H9 (cell line): Measurements from ENCODE around the gene SLC9A5. TPM values are rescaled to one million over a fixed set of nuclear protein-coding genes. Genes with fewer than 3 reads are reported as not detected.

Experiments used
- DNase-seq: peaks from one replicate; pipeline ENCODE4 v3.0.0-alpha.2; 2017
- H2AFZ ChIP-seq: one replicate; pipeline ENCODE4 v1.6.1; 2013; ENCODE audit warnings: mild to moderate bottlenecking, low read length, control low read depth, moderate library complexity
- H2AK5ac ChIP-seq: 2 replicates; pipeline ENCODE4 v1.6.1; 2013; ENCODE audit warnings: low read length, control low read depth, mixed read lengths; ENCODE audit not compliant: insufficient read length
- H2BK120ac ChIP-seq: one replicate; pipeline ENCODE4 v1.6.1; 2013; ENCODE audit warnings: low read depth, mild to moderate bottlenecking, low read length, control low read depth, inconsistent platforms; ENCODE audit not compliant: poor library complexity, severe bottlenecking
- H2BK12ac ChIP-seq: 2 replicates; pipeline ENCODE4 v1.6.1; 2013; ENCODE audit warnings: low read length, control low read depth, mixed read lengths, low read depth; ENCODE audit not compliant: insufficient read length
- H2BK15ac ChIP-seq: 2 replicates; pipeline ENCODE4 v1.6.1; 2013; ENCODE audit warnings: low read depth, low read length, control low read depth
- H2BK20ac ChIP-seq: one replicate; pipeline ENCODE4 v1.6.1; 2013; ENCODE audit warnings: low read depth, mild to moderate bottlenecking, low read length, control low read depth, inconsistent platforms; ENCODE audit not compliant: poor library complexity, severe bottlenecking
- H2BK5ac ChIP-seq: 2 replicates; pipeline ENCODE4 v1.6.1; 2013; ENCODE audit warnings: low read length, control low read depth, mixed read lengths; ENCODE audit not compliant: insufficient read length
- H3K14ac ChIP-seq: 2 replicates; pipeline ENCODE4 v1.6.1; 2013; ENCODE audit warnings: low read length, control low read depth; ENCODE audit not compliant: insufficient read depth
- H3K18ac ChIP-seq: 2 replicates; pipeline ENCODE4 v1.6.1; 2013; ENCODE audit warnings: low read depth, mild to moderate bottlenecking, mixed read lengths, low read length, control low read depth; ENCODE audit not compliant: insufficient read length
- H3K23ac ChIP-seq: 2 replicates; pipeline ENCODE4 v1.6.1; 2013; ENCODE audit warnings: low read length, control low read depth, mixed read lengths, low read depth; ENCODE audit not compliant: insufficient read length
- H3K23me2 ChIP-seq: 2 replicates; pipeline ENCODE4 v1.6.1; 2013; ENCODE audit warnings: low read depth, mild to moderate bottlenecking, mixed read lengths, low read length, control low read depth; ENCODE audit not compliant: insufficient read length, poor library complexity, severe bottlenecking
- H3K27ac ChIP-seq: 2 replicates; pipeline ENCODE4 v1.5.1; 2013; ENCODE audit warnings: low read length, control low read depth, mixed read lengths, low read depth; ENCODE audit not compliant: insufficient read length
- H3K27me3 ChIP-seq: 2 replicates; pipeline ENCODE4 v1.6.1; 2013; ENCODE audit warnings: low read length, control low read depth, inconsistent platforms; ENCODE audit not compliant: insufficient read depth
- H3K4ac ChIP-seq: 2 replicates; pipeline ENCODE4 v1.6.1; 2013; ENCODE audit warnings: low read depth, mild to moderate bottlenecking, control low read depth, inconsistent platforms, low read length, moderate library complexity
- H3K4me1 ChIP-seq: 2 replicates; pipeline ENCODE4 v1.6.1; 2013; ENCODE audit warnings: low read length, control low read depth, inconsistent platforms; ENCODE audit not compliant: insufficient read depth
- H3K4me2 ChIP-seq: 2 replicates; pipeline ENCODE4 v1.6.1; 2013; ENCODE audit warnings: low read length, control low read depth, mixed read lengths; ENCODE audit not compliant: insufficient read length, insufficient read depth
- H3K56ac ChIP-seq: 2 replicates; pipeline ENCODE4 v1.6.1; 2013; ENCODE audit warnings: low read depth, mild to moderate bottlenecking, mixed read lengths, low read length, control low read depth; ENCODE audit not compliant: insufficient read length
- H3K79me1 ChIP-seq: 2 replicates; pipeline ENCODE4 v1.6.1; 2013; ENCODE audit warnings: low read depth, mild to moderate bottlenecking, moderate library complexity, low read length, control low read depth, inconsistent platforms; ENCODE audit not compliant: insufficient read depth, poor library complexity, severe bottlenecking
- H3K79me2 ChIP-seq: 2 replicates; pipeline ENCODE4 v1.6.1; 2013; ENCODE audit warnings: low read length, control low read depth, inconsistent platforms; ENCODE audit not compliant: insufficient read depth
- H3K9ac ChIP-seq: 2 replicates; pipeline ENCODE4 v1.6.1; 2013; ENCODE audit warnings: low read length, control low read depth, mixed read lengths; ENCODE audit not compliant: insufficient read length; ENCODE audit errors: extremely low read depth
- H3K9me3 ChIP-seq: one replicate; pipeline ENCODE4 v1.6.1; 2013; ENCODE audit warnings: low read depth, low read length, inconsistent platforms; ENCODE audit not compliant: control insufficient read depth
- H3T11ph ChIP-seq: one replicate; pipeline ENCODE4 v1.6.1; 2013; ENCODE audit warnings: mild to moderate bottlenecking, low read length, control low read depth, inconsistent platforms
- H4K20me1 ChIP-seq: one replicate; pipeline ENCODE4 v1.6.1; 2013; ENCODE audit not compliant: control insufficient read depth, insufficient read length, insufficient read depth
- H4K5ac ChIP-seq: 2 replicates; pipeline ENCODE4 v1.6.1; 2013; ENCODE audit warnings: low read depth, mild to moderate bottlenecking, mixed read lengths, low read length, control low read depth; ENCODE audit not compliant: insufficient read length
- H4K8ac ChIP-seq: replicated peaks from 2 replicates; pipeline ENCODE4 v1.6.1; 2013; ENCODE audit warnings: low read length, control low read depth, mixed read lengths, low read depth; ENCODE audit not compliant: insufficient read length
- H4K91ac ChIP-seq: 2 replicates; pipeline ENCODE4 v1.6.1; 2013; ENCODE audit warnings: low read depth, mild to moderate bottlenecking, moderate library complexity, mixed read lengths, low read length, control low read depth; ENCODE audit not compliant: insufficient read length
- H3K27ac Mint-ChIP-seq, 3 experiments: 2 replicates in 2 of 3; 3 replicates in 1 of 3; pipeline ENCODE4 v1.8.0; 2020 to 2021; ENCODE audit warnings: mixed read lengths in 3 of 3, mild to moderate bottlenecking in 1 of 3, moderate library complexity in 1 of 3
- H3K27me3 Mint-ChIP-seq: 2 replicates; pipeline ENCODE4 v1.8.0; 2021; ENCODE audit warnings: low read depth, mild to moderate bottlenecking, moderate library complexity, mixed read lengths
- H3K36me3 Mint-ChIP-seq, 3 experiments: 2 replicates in 2 of 3; 3 replicates in 1 of 3; pipeline ENCODE4 v1.8.0; 2020 to 2021; ENCODE audit warnings: low read depth in 3 of 3, mixed read lengths in 3 of 3; ENCODE audit not compliant: insufficient read depth in 1 of 3
- H3K4me1 Mint-ChIP-seq, 2 experiments: 2 replicates each; pipeline ENCODE4 v1.8.0; 2020; ENCODE audit warnings: mixed read lengths in 2 of 2
- H3K4me3 Mint-ChIP-seq, 2 experiments: 2 replicates in 1 of 2; 3 replicates in 1 of 2; pipeline ENCODE4 v1.8.0; 2020 to 2021; ENCODE audit warnings: mild to moderate bottlenecking in 2 of 2, mixed read lengths in 2 of 2, moderate library complexity in 1 of 2
- H3K9me3 Mint-ChIP-seq, 2 experiments: 2 replicates in 1 of 2; 3 replicates in 1 of 2; pipeline ENCODE4 v1.8.0; 2020; ENCODE audit warnings: mild to moderate bottlenecking in 2 of 2, mixed read lengths in 2 of 2, moderate library complexity in 1 of 2
- CTCF ChIP-seq: fragments of 200-600 bp; sonication (generic); conservative IDR thresholded peaks from 3 replicates; pipeline ENCODE4 v1.8.0; 2021; ENCODE audit warnings: antibody characterized with exemption, mild to moderate bottlenecking
- WGBS: extraction: QIAGEN DNeasy Blood & Tissue Kit; methylation state at CpG from one replicate; pipeline ENCODE4 v1.1.7; 2013; ENCODE audit warnings: missing lambda C conversion rate, low lambda C conversion rate, mixed read lengths; ENCODE audit not compliant: insufficient read length; ENCODE audit errors: extremely low coverage; 5-methylcytosine and 5-hydroxymethylcytosine counted together
- total RNA-seq: library from RNA; stranded (reverse); gene quantifications from 2 replicates; pipeline ENCODE4 v1.2.1, GENCODE V29; 2021

Gene SLC9A5
- total RNA-seq, 1 experiment from 2014 or later = 9.1 TPM

- WGBS = no CpG with 5 or more reads among the region's 4 CpGs
- no peak overlapping the region for H3K4me3 Mint-ChIP-seq
- no peaks in the 10 kb centered on the region for H3K9me3 Mint-ChIP-seq
Observed at GRCh38 chr16:67294171-67294757, 45.5 kb downstream of the SLC9A5 start.

More at GRCh38 chr16:67294171-67294757, 45.5 kb downstream of the SLC9A5 start:
- H3K56ac ChIP-seq = no peak overlapping the region
- Mint-ChIP-seq H3K27ac (no peak overlapping the region), H3K36me3 (no peaks in the 10 kb centered on the region), H3K27me3 (peaks cover 58% of the 10 kb centered on the region), H3K4me1 (peaks cover 6 to 7% of the 10 kb centered on the region in 2 experiments)
- H3K27me3 ChIP-seq = no peaks in the 10 kb centered on the region; the same call in 1 of the 2 replicates
- H3T11ph ChIP-seq = no peak overlapping the region
- no peak for DNase-seq
- H3K79me2 ChIP-seq = no peaks in the 10 kb centered on the region
- no peak overlapping the region for H2AFZ ChIP-seq
- no peak overlapping the region for H2AK5ac ChIP-seq
- no peak overlapping the region for H2BK15ac ChIP-seq
- H3K9me3 ChIP-seq = no peaks in the 10 kb centered on the region
- H3K23me2 ChIP-seq = no peaks in the 10 kb centered on the region
- no peak overlapping the region for H2BK20ac ChIP-seq
- no peak overlapping the region for H4K8ac ChIP-seq
- no peak overlapping the region for H3K18ac ChIP-seq
- H2BK12ac ChIP-seq = no peak overlapping the region
- no peak overlapping the region for H3K4me2 ChIP-seq
- H3K4me1 ChIP-seq = no peaks in the 10 kb centered on the region
- no peak overlapping the region for H4K5ac ChIP-seq
- H2BK120ac ChIP-seq = no peak overlapping the region
- H4K91ac ChIP-seq = no peak overlapping the region
- H3K27ac ChIP-seq = no peak overlapping the region
- no peak overlapping the region for H2BK5ac ChIP-seq
- H3K79me1 ChIP-seq = no peaks in the 10 kb centered on the region
- no peak overlapping the region for H3K9ac ChIP-seq
- no peak overlapping the region for H3K4ac ChIP-seq
- no peak overlapping the region; the same call in 1 of the 2 replicates for H3K14ac ChIP-seq
- no peak for TF ChIP-seq CTCF
- no peaks in the 10 kb centered on the region for H4K20me1 ChIP-seq
- no peak overlapping the region for H3K23ac ChIP-seq
